ENCODE results near the gene SORCS2.

DNA sequence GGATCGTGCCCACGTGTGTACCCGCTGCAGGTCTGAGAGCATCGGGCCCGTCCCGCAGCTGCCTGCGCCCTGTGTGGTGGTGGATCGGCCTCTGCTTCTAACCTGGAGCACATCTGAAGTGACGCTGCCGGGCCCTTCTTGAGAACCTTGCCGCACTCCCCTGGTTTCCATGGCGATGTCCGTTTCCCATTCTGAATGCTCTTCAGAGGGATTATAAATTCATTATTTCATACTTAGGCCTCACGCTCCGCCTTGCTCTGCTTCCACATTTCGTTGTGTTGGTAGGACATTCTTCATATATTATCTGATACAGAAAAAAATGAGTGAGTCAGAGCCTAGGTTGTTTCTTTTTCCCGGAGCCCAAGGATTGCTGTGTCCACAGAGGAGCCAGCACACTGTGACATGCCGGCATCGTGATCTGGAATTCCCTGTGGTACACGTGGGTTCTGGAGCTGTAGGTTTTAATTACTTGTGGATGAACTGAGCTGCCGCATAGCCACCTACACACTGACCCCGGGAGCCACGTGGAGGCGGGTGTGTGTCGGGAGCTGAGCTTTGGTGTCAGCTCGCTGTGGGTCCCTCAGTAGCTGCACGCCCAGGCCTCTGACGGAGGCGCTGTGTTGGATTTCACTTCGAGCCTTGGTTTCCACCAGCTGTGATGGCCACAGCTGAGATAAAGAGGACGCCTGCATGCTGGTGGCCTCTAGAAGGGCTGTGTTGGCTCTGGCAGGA is 179.0 kb downstream of the SORCS2 start:
- TF ChIP-seq GATA2 (IDR thresholded peaks at IDR 0.05; ENCODE audit: low read depth, low read length): no peak
- TF ChIP-seq GATA3 (IDR thresholded peaks at IDR 0.05; ENCODE audit: low read depth, low read length): no peak

Data from SH-SY5Y (cell line).